T-helper 2 cell (primary cell): ENCODE data around the gene ELAPOR2.
"Not testable (repeated sequence)": the region's sequence is repeated elsewhere in the genome, so short reads cannot be mapped to it uniquely, and the experiment has no call there.

Source experiments
- DNase-seq, 5 experiments: peaks; one replicate each; pipeline versions ENCODE4 v3.0.0 to v3.0.0-alpha.2; 2012 to 2022
- total RNA-seq, 2 donors: gene quantifications; one replicate each; lab custom pipeline; 2026; lab: John Stamatoyannopoulos, UW

ELAPOR2 gene, protein sequence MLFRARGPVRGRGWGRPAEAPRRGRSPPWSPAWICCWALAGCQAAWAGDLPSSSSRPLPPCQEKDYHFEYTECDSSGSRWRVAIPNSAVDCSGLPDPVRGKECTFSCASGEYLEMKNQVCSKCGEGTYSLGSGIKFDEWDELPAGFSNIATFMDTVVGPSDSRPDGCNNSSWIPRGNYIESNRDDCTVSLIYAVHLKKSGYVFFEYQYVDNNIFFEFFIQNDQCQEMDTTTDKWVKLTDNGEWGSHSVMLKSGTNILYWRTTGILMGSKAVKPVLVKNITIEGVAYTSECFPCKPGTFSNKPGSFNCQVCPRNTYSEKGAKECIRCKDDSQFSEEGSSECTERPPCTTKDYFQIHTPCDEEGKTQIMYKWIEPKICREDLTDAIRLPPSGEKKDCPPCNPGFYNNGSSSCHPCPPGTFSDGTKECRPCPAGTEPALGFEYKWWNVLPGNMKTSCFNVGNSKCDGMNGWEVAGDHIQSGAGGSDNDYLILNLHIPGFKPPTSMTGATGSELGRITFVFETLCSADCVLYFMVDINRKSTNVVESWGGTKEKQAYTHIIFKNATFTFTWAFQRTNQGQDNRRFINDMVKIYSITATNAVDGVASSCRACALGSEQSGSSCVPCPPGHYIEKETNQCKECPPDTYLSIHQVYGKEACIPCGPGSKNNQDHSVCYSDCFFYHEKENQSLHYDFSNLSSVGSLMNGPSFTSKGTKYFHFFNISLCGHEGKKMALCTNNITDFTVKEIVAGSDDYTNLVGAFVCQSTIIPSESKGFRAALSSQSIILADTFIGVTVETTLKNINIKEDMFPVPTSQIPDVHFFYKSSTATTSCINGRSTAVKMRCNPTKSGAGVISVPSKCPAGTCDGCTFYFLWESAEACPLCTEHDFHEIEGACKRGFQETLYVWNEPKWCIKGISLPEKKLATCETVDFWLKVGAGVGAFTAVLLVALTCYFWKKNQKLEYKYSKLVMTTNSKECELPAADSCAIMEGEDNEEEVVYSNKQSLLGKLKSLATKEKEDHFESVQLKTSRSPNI
- 11.2 to 38.3 reads per million in 2 donors for total RNA-seq

DNA sequence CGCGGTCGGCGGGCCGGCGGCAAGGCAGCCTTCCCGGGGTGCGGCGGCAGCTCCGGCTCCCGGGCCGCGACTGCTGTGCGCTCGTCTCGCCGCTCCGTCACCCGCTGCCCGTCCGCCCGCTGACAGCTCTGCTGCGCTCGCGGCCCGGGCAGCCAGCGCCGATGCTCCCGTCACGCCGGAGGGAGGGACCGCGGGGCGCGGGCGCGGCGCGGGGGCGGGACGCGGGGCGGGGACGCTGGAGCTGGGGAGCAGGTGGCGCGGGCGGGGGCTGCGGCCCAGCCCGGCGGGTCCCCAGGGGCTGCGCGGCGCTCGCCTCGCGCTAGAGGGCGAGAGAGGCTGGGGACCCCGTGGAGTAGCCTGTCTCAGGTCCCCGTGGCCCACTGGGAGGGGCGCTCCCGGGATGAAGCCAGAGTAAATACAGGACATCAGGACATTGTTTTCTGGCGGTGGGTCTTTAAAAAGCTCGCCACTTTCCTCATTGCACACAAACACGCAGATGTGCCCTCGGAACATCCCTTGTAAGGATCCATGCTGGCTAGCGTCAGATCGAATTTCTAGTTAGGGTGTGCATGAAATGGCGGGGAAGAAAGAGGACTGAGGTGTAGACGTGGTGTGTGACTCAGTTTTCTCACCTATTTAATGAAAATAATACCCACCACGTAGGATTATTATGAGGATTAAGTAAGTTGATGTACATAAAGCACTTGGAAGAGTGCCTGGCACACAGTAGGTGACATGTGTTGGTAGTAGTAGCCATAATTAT, at the start of gene ELAPOR2:
ELAPOR2 (minus strand) TSS at position 130 of the 763 bp plus-strand sequence. CDS start 141 bp downstream, outside the sequence.
- DNase-seq: peak; percentile 66 to 85 (median 73)

DNA sequence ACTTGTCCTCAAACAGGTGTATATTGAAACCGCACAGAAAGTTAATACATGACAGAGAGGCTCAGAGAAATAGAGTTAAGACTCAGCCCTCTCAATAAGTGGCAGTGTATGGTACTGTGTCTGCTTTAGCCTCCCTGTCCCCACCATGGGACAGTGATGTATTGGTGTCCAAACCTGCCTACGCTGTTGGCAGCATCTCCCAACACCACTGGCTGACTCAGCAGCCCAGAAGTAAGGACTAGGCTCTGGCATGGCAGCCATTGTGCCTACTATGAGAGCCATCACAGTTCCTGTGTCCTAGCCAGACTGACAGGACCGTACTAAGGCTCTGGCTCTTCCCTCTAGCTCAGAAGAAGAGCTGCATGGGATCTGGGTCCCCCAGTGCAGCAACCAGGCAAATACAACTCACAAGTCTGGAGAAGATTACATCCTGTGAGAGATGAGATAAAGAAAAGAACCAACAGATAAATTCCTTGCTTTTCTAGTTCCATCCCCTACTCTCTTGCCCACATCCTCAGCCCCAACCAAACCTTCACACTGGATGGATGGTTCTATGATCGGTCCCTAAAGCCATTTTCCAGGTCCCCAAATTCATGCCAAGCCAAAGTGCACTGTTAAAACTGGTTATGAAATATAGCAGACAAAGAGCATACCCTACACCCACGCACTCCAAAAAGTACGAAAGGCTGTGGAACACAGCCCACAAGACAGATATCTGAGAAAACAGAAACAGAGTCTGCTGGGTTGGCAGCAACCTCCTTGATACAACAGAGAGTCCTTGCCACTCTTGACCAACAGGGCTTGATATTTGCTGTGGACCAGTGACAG, 48.7 kb upstream of the ELAPOR2 start:
- DNase-seq: no peak

DNA sequence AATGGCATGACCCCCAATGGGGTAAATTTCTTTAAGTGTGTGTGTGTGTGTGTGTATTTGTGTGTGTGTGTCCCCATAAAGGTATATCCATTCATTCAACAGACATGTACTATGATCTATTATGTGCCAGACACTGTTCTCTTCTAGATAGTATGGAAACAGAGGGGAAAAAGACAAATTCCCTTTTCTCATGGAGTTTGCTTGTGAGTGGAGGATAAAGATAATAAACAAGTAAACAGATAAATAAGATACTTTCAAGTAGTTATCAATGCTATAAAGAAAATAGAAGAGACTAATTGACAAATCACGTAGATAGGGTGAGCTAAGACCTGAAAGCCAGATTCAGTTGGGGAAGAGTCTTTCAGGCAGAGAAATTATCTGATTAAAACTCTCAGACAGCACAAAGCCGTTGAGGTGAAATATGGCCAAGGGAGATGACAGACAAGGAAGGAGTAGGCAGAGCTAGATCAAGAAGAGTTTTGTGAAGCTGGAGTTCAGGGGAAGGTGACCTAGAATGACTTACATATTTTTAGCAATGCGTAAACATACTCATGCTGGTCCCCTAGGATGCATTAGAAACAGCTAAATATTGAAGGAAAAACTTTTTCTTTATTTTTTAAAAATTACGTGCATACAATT, 47.6 kb upstream of the ELAPOR2 start:
- no peak for DNase-seq

DNA sequence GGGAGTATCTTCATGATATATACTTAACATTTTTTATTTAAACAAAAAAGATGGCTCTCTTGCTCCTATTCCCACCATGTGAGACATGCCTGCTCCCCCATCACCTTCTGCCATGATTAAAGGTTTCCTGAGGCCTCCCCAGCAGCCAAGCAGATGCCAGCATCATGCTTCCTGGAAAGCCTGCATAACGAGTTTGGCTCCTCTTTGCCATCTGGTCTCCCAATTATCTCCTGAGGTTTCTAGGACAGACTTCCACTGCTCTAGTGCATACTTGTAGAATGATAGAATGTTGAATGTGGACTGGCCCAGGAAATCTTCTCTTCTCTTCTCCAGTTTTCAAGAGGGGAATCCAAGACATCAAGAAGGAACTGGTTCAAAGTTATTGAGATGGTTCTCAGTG, 45.9 kb upstream of the ELAPOR2 start:
- DNase-seq: no peak

DNA sequence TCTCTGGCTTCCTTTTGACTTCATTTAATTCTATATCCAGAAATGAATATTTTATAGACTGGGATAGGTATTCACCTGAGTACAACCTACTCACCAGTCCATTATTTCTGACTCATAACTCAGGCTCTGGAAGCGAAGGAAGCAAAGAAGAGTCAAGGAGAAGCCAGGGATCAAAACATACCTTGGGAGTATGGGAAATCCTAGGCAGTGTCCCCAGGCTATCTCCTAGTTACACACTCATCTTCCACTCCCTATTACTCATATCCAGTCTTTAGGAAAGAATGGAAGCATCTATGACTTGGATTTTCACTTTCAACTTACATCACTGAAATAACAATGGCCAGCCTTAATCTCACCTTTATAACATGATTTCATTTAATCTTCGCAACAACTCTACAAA, 40.9 kb upstream of the ELAPOR2 start:
- DNase-seq: no peak

DNA sequence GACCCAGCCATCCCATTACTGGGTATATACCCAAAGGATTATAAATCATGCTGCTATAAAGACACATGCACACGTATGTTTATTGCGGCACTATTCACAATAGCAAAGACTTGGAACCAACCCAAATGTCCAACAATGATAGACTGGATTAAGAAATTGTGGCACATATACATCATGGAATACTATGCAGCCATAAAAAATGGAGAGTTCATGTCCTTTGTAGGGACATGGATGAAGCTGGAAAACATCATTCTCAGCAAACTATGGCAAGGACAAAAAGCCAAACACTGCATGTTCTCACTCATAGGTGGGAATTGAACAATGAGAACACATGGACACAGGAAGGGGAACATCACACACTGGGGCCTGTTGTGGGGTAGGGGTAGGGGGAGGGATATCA, 37.9 kb upstream of the ELAPOR2 start:
- DNase-seq: not testable (repeated sequence)

DNA sequence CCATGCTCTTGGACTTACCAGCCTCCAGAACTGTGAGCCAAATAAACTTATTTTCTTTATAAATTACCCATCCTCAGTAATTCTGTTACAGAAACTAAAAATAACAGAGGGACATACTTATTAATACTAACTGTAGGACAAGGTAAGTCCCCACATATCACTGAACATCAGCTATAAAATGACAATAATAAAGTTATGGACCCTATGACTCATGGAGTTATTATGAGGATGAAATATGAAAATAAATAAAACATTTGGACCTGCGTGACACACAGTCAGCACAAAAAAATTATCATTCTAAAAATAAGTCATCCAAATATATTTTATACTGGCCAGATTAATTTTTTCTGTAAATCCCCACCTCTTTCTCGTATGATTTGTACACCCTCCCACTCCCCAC, 34.9 kb upstream of the ELAPOR2 start:
- no peak for DNase-seq

DNA sequence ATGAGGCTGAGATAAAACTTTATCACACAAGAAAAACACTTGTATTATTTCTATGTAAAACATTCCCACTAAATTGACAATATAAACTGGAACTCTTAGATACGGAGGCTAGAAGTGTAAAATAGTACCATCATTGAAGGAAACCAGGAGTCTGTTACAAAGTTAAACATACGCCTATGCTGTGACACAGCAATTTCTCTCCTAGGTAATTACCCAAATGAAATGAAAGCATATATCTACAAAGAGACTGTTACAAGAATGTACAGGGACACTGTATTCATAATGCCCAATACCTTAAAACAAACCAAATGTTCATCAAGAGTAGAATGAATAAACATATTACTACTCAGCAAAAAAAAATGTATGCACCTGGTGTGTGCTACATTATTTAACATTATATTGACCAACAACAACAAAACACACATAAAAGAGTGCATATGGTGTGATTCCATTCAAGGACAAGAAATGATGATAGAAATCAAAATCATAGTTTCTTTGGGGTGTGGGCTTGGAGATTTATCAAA, 33.2 kb upstream of the ELAPOR2 start:
- DNase-seq: no peak

DNA sequence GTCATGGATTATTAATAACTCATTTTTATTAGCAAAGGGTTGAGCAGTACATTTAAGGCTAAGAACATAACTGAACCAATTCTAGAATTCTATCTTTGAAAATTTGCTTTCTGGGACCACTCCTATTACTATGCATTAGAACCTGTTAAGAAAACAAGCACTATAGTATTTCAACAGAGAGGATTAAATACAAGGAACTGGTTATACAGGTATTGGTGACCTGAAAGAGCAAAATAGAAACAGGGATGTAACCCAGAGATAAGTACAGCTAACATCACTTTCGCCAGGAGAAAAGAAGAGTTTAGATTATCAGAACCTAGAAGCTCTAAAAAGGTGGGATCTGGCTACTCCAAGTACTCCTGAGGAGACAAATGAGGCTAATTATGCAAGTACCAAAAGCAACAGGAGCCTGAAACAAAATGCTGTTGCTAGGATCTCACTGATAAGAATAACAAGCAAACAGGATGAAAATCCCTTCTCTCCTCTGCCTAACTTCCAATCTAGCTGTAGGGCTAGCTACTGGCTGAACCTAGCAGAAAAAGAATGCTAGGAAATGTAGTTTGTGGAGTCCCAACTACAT, 32.1 kb upstream of the ELAPOR2 start:
- no peak for DNase-seq

DNA sequence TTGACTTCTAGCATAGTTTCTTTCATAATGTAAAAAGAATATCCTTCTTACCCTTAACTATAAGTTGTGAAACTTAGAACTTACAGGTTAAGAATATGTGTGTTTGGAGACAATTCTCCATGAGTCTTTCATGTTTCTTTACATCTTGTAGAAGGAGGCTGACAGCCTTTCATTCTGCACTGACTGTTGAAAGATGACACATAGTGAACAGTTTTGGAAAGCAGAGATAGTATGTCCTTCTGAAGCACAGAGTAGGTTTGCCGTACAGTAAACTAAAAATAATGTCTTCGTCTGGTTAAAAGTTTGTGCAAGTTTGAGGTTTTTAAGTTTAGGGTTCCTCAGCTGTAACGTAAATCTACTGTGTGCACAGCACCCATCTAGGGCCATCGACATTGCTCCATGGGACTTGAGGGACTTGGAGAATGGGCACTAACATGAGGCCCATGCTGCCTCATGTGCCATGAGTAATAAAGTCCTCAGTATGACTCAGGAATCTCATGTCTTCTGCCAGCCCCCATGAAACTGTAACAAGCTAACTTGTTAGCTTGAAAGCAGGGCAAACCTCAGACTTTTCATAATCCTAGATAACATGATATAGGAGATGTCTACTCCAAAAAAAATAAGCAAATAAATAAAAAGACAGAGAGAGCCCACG, 24.5 kb upstream of the ELAPOR2 start:
- no peak for DNase-seq

DNA sequence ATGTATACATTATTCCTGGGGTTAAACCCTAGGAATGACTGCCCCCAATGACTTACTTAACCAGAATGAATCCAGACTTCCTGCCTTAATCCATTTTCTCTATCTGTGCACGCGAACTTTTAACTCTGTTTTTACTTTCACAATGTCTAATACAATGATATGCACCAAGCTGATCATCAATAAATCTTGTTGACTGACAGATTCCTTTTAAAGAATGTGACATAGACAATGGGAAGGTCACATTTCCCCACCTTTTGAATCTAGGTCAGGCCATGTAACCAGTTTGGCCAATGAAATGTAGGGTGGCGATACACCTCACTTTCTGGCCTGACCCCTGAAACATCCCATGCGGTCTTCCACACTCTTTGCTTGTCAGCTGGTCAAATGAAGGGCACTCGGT, 23.2 kb upstream of the ELAPOR2 start:
- DNase-seq: no peak

DNA sequence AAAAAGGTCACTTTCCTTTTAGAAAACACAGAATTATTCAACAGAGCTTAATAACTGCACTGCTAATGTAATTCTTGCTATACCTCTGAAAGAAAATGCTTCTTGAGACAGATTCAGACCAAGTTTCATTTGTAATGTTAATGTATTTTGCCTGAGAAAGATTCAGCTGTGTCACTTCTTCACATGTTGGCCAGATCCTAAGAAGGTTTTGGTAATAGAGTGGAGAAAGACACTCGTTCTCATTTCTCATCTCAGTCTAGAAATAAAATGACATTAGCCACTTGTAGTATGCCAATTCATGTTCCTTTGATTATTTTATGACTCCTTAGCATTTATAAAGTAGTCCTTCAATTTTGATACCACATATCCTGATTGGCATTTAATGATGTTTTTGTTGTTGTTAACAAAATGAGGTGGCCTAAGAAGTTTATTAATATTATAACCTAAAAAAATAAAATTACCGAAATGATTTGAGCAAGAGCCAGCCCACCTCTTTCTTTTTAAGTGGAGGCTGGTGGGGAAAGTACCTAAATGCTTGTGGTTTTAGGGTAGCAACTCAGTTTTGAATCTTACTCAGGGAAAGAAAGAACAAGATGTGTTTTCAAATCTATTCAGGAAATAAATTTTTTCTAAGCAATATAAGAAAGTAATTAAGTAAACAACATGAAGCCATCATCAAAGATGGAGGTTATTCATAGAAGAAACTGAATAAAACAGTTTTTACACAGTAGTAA, 16.4 kb upstream of the ELAPOR2 start:
- peak in 1 of 5 experiments; percentile 38 for DNase-seq

DNA sequence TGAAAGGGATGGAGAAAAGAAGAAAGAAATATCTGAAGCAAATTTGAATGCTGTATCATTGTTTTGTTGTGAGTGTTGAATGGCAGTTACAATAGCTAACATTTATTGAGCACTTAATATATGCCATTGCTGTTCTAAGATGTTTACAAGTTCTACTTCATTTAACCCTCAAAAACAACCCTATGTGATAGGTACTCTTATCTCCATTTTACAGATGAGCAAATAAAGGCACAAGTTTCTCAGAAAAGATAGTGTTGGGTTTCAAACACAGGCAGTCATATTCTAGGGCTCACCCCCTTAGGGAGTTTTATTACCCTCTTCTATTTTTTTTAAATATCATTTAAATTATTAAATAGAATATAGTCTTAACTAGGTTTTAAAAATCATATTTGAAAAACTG, 8.3 kb upstream of the ELAPOR2 start:
- DNase-seq: no peak

DNA sequence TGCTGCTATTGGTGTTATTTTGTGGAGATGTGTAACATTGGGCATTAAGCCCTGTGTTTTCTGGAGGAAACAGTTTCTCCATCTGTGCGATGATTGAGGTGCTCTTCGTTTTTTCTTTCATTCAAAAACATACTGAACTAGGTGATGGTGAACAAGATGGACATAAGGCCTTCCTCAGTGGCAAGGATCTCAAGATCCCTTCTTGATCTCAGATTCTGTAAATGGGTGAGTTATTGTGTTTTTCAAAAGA, 759 bp upstream of the ELAPOR2 start:
- DNase-seq: no peak

DNA sequence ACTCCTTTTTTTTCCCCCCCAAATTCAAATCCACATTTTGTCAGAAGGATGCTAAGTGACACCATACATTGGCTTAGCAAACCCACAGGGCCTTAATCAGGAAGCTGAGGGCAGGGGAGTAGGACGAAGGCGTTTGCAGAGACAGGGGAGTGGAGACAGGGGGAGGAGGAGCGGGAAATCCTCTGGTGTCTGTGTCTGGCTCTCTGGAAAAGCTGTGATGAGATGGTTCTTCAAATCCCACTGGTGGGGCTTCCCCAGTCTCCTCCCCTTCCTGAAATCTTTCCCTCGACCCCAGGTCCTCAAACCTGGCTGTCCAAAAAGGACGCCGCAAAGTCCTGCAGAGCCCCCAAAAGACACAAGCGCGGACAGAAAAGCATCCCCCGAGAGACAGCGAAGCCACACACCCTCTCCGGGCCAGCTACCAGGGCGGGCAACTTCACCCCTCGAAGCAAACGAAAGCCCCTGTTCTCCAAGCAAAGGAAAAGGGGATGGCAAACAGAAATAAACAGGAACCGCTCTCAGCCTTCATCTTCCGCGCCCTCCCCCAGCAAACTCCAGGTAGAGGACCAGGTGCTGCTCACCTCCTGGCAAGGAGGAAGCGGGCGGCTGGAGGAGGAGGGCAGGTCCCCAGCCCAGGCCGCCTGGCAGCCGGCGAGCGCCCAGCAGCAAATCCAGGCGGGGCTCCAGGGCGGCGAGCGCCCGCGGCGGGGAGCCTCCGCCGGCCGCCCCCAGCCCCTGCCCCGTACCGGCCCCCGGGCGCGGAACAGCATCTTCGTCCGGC, 520 bp downstream of the ELAPOR2 start:
- peak in 3 of 5 experiments; percentile 6 to 9 (median 7) for DNase-seq

DNA sequence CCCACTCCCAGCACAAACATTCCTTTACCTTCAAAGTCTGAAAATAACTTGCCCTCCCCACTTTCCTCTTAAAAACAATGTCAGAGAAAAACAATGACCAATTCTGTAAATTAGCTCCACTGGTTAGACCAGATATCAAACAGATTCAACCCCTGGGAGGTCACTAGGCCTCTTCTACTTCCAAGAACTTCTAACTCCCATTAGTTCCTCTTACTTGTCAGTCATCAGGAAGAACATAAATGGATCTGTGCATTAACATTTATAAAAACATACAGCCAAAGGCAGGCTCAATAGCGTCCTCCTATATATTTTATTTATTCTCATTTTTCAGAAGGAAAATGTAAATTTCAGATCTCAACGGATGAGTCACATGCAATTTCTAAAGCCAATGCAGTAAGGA, 2.2 kb downstream of the ELAPOR2 start:
- DNase-seq: no peak

DNA sequence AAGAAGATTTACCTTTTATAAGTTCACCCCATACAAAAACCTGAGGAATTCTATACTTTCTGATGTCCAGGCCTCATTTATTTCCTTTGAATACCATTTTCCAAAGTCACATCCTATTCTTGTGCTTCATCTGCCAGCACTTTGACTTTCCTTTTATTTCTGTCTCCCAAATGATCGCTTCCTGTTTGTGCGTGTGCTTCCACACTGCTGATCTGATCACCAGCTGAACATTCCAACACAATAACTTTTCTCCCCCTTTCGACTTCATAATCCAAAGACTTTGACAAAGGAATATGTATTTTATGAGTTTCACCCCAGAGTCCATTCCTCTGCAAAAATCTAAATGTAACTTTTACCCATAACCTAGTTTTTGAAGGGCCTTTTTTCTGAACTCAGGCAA, 3.1 kb downstream of the ELAPOR2 start:
- no peak for DNase-seq

DNA sequence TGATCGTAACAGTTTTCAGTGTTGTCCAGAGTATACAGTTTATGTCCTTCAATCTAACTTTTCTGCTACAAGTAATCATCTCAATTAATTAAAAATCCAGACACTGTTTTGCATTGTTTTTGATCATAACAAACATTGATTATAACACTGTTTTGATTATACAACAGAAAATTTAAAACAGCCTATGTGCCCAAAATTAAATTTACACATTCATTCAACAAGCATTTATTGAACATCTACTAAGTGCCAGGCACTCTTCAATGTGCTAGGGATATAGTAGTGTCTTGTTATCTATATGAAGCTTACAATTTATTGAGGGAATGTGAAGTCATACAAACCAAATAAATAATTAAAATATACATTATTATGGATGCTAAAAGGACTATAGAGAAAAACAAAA, 10.6 kb downstream of the ELAPOR2 start:
- DNase-seq: no peak

DNA sequence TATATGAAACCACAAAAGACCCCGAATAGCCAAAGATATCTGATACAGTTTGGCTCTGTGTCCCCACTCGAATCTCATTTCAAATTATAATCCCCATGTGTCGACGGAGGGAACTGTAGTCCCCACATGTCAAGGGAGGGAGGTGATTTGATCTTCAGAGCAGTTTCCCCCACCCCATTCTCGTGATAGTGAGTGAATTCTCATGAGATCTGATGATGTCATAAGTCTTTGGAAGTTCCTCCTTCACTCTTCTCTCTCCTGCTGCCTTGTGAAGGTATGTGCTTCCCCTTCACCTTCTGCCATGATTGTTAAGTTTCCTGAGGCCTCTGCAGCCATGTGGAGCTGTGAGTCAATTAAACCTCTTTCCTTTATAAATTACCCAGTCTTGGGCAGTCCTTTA, 13.0 kb downstream of the ELAPOR2 start:
- no peak for DNase-seq
